LoVo (cell line): ENCODE measurements around the gene MYO5A.
"Not testable (repeated sequence)": the region's sequence is repeated elsewhere in the genome, so short reads cannot be mapped to it uniquely, and the experiment has no call there.

Source experiments
- DNase-seq: peaks from one replicate; pipeline ENCODE4 v3.0.0-alpha.2; 2016; ENCODE audit warnings: low spot score

Gene MYO5A

GRCh38 chr15:52417957-52418356 is 110.7 kb downstream of the MYO5A start:
- DNase-seq = no peak

- no peak for DNase-seq
Measured at GRCh38 chr15:52417521-52417920, 111.2 kb downstream of the MYO5A start.

- not testable (repeated sequence) for DNase-seq
Measured at GRCh38 chr15:52416566-52416965, 112.1 kb downstream of the MYO5A start.

DNA sequence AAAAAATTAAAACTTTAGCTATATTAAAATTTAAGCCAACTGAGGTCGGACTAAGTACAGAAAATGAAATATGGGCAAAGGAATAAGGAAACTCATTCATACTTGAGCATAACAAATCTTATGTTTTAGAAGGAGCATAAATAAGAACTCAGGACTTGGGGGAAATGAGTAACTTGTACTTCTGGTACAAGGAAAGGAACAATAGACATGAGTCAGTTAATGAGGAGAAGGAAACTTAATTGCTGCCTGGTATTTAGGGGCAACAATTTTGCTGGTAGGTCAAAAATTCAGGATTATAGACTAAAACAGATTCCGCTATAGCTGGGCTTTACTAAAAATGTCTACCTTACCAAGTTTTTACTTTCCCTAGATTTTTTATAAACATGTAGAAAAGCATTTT is 113.1 kb downstream of the MYO5A start:
- no peak for DNase-seq

DNA sequence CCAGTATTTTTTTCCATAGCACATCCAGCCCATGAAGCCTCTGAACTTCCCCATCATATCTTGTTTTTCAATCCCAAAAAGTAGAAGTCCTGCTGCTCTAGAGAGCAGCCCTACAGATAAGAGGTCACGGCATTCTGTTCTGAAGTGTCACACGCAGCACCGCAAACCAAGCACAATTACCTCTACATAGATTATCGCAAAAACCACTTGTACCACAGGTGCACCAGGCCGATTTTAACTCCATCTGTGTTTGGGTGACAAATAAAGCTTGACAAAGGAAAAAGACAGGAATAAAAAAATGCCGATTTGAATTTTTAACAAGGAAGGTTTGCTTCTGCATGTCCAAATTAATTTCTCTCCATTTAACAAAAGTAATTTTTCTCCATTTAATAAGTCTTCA is 113.7 kb downstream of the MYO5A start:
- DNase-seq = no peak

- DNase-seq = no peak
Measured at GRCh38 chr15:52408823-52409222, 119.9 kb downstream of the MYO5A start.

DNA sequence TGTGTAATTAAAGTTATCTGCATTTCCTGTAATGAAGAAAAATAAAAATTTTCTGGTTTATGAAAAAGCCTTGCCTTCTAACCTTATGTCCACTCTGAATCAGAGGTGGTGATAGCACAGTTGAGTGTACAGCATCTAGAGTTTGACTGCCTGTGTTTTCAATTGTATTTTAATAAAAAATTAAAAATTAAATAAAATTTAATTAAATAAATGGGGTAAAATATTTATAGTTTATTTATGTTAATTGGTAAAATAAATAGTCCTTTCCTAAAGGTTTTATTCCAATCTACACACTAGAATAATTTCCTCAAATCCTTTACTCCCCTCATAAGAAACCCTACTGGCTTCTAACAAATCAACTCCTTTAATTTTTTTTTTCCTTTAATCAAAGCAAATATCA is 121.3 kb downstream of the MYO5A start:
- no peak for DNase-seq

- DNase-seq = no peak
Measured at GRCh38 chr15:52406601-52407000, 122.1 kb downstream of the MYO5A start.

DNA sequence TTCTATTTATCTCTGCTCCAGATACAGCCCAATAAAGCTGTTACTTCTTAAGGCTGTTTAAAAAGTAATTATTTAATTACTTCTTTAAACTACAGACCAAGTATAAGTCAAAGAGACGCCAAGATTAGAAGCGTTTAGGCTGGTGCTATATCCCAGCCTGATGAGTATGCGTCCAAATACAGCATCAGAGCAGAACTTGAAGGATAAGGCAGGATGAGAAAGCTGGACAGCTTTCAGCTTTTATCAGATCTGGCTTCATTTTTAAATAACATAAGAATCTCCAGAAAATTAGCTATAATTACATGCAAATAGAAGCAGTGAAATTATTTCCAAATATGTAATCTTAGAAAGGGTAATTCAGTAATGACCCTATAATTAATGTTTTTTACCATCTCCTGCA is 122.8 kb downstream of the MYO5A start:
- no peak for DNase-seq

GRCh38 chr15:52397118-52397517 is 131.6 kb downstream of the MYO5A start:
- DNase-seq = no peak

- DNase-seq = no peak
Measured at GRCh38 chr15:52394118-52394517, 134.6 kb downstream of the MYO5A start.

DNA sequence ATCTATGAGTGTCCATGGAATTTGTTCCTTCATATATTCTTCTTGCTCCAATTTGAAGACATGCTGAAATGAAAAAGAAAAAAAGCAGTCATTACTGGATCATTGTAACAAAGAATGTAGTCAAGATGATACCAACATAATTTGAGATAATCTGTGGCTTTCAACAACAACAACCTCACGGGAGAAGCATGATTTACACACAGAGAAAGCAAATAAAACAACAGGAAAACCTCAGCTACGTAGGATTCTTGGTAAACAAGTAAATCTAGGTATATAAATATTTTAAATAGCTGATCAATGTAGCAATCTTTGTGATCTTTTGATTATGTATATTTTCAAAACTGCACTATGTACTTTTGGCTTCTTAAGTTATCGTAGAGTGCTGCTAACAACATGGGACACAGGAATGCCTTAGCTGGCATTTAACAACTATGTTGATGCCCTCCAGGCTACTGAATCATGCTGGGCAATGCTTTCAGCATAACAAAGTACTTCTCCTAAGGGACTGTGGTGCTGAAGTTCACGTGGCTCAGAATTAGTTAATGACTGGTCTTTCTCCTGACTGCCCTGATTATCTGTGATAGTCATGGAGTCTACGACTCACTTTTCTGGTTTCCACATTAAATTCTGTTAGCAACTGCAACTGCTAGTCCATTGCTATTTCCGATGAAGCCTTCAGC is 136.5 kb downstream of the MYO5A start:
- DNase-seq = no peak

GRCh38 chr15:52391069-52391468 is 137.6 kb downstream of the MYO5A start:
- DNase-seq = no peak

DNA sequence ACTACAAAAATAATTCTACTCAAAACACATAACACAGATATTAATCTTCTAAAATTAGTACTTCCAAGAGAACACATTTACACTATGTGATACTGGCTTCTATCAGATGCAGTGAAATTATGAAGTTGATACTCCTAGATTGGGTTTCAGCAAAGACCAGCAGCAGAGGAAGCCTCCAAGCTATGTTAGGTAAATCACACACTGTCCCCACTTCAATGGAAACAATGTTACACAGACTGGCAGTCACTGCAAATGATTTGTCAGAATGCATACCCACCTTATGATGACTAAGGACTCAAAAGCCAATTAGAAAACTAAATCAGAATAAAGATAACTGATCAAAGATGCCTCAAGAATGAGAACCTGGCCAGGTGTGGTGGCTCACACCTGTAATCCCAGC is 143.0 kb downstream of the MYO5A start:
- DNase-seq = no peak

- DNase-seq = no peak
Measured at GRCh38 chr15:52383100-52383588, 145.5 kb downstream of the MYO5A start.

DNA sequence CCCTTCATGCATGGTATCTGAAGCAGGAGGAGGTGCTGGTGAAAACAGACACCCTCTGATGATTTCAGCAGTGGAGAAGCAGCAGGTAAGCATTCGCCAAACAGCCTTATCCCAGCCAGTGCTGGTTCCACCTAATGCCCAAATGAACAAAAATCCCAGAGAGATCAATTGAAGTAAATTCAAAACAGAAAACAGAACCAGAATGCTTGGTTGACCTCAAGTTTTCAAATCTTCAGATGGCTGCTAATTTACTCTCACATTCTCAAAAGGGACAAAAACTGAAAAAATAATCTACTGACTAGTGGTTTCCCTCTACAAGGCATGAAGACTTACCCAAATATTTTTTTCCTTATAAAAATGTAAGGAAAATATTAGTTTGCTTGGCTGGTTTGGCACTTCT is 146.0 kb downstream of the MYO5A start:
- no peak for DNase-seq

DNA sequence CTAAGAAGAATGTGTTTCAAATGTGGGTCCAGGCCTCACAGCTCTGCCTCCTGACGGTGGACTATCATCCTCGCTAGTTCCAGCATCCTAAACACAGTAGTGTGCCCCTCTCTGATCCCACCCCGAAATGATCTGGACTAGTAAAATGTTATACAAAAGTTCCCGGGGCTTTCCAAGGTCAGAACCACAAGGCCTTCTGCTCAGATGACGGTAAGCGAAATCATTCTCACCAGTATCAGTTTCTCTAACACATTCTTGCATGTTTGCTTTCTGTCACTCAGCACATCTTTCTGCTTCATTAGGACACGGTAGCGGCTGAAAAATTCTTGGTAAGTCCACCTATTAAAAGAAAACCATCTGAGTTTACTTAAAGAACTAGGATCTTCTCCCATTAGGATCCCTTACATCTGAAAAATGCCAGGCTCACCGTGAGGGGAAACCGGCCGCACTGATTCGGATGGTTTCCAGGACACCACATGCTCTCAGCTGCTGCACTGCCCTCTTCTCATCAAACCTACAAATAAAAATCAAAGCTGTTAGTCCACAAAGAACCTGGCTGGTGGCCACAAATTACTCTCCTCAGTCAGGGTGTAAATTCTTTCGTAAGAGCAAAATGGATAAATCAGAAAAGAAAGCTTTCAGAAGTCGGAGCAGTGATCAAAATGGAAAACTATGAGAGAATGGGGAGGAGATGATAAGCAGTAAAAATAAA is 149.1 kb downstream of the MYO5A start:
- DNase-seq = no peak

- DNase-seq = no peak
Measured at GRCh38 chr15:52378746-52379394, 149.8 kb downstream of the MYO5A start.

GRCh38 chr15:52370010-52370409 is 158.7 kb downstream of the MYO5A start:
- no peak for DNase-seq

GRCh38 chr15:52369455-52369854 is 159.2 kb downstream of the MYO5A start:
- no peak for DNase-seq

DNA sequence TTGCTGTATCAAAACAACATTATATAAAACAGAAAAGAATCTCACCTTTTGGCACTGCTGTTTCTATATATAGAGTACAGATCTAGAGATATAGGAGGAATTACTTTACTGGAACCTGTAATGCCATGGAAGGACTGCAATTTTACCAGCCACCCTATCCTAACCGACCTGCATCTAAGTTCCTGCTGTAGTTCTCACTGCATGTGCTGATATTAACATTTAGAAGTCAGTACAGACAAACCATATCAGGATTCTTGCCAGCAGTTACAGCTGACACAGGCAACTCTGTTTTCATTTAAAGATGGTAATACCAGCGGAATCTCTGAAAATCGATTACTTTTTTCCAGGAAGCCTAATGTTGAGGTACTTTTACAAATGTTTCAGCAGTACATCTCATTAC is 159.7 kb downstream of the MYO5A start:
- no peak for DNase-seq

GRCh38 chr15:52368402-52368801 is 160.3 kb downstream of the MYO5A start:
- DNase-seq = no peak

DNA sequence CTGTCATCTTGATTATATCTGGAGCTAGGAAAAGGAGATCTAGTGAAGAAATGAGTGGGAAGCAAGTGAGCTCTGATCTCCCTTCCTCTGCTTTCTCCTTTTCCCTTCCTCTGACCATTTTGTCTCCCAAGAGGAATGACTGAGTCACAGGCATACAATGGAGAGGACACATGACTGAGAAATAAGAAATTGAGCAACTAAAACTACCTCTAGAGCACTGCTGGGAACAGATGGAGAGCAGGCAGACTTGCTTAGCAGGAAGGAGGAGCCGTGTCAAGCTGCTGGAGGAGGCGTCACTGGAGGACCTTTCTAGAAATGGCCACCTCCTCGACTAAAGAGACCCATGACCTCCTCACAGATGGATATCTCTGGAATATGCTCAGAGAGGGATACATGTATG is 166.2 kb downstream of the MYO5A start:
- no peak for DNase-seq
